Measurements from ENCODE around the gene SFMBT2. TPM values are rescaled to one million over a fixed set of nuclear protein-coding genes. Genes with fewer than 3 reads are reported as not detected.

Gene SFMBT2
- total and polyA plus RNA-seq, 2 of the 13 experiments (the other 11 are each of a cell fraction or from before 2014, with no cell fraction given): 0.01 to 0.02 TPM

- no peak for TF ChIP-seq STAT6 (CRISPR knock-in tag; IDR thresholded peaks at IDR 0.05; ENCODE audit: borderline replicate concordance)
Observed at GRCh38 chr10:7150349-7150748, 260.5 kb downstream of the SFMBT2 start (continued).

GRCh38 chr10:7146189-7146588 lies 264.6 kb downstream of the SFMBT2 start:
- no peaks in the 10 kb centered on the region for H3K4me1 ChIP-seq (ENCODE audit: insufficient read depth, low read length)
- POLR2A ChIA-PET: no interaction called here
- H3K79me2 ChIP-seq (ENCODE audit: insufficient read depth, low read length): no peaks in the 10 kb centered on the region
- no TSS peak for BruUV-seq (replicated peaks)
- H2AFZ ChIP-seq (ENCODE audit: low read length): no peak overlapping the region
- intact Hi-C loops (cut with micrococcal nuclease; ENCODE audit: unreplicated experiment): no loop called here
- H4K20me1 ChIP-seq (ENCODE audit: insufficient read depth, low read length): no peaks in the 10 kb centered on the region
- no peak overlapping the region for H3K4me2 ChIP-seq (ENCODE audit: low read depth, low read length)
- no peaks in the 10 kb centered on the region for H3K9me3 ChIP-seq (ENCODE audit: low read length)
- CTCF ChIA-PET (ENCODE audit: low intra/inter-chr PET ratio, low total read pairs): no interaction called here
- peaks cover 0 to 5% of the 10 kb centered on the region in 2 experiments; a peak in 1 of 5 replicates for H3K27me3 ChIP-seq (ENCODE audit: control insufficient read depth in 1 of 2, insufficient read depth in 2 of 2, low read length in 2 of 2)
- 0% methylated on average over 3 of the region's 3 CpGs for WGBS (ENCODE audit: low lambda C conversion rate)
- DNase-seq (ENCODE audit: low spot score) (no peak), FAIRE-seq (no peak), ATAC-seq (no peak)
- H3K4me3 ChIP-seq (replicated peaks in 1 of 3; ENCODE audit: insufficient read depth in 1 of 3, low read depth in 2 of 3, low read length in 3 of 3): no peak overlapping the region
- TF ChIP-seq CEBPB (IDR thresholded peaks at IDR 0.05; ENCODE audit: borderline replicate concordance, low read depth, low read length) (peak; percentile 50; the same call in 1 of the 2 replicates), ZNF407 (CRISPR knock-in tag; IDR thresholded peaks at IDR 0.05; ENCODE audit: not compliant biosample characterization) (no peak)
- H3K9ac ChIP-seq (ENCODE audit: insufficient read depth, low read depth, low read length): no peak overlapping the region
- in situ Hi-C loops (cut with HindIII; ENCODE audit: extremely low pct_ligation_motif_present, low pct_unique_long_range_greater_than_20kb): no loop called here
- H3K27ac ChIP-seq (ENCODE audit: extremely low read length, insufficient read depth, low read length): no peak overlapping the region
- H3K36me3 ChIP-seq (replicated peaks in 1 of 2; ENCODE audit: control insufficient read depth in 1 of 2, insufficient read depth in 2 of 2, low read length in 2 of 2): no peaks in the 10 kb centered on the region

Measured in HepG2 (cell line).